ENCODE data around the gene SLC28A2.

SLC28A2 gene

GRCh38 chr15:45262906-45263461, 10.9 kb downstream of the SLC28A2 start:
- DNase-seq (ENCODE audit: extremely low read depth, low read depth), result no peak
- H3K4me3 ChIP-seq (replicated peaks; ENCODE audit: low read depth, low read length), result no peak overlapping the region

GRCh38 chr15:45263854-45264253, 11.8 kb downstream of the SLC28A2 start:
- H3K4me3 ChIP-seq (replicated peaks; ENCODE audit: low read depth, low read length), result no peak overlapping the region
- TF ChIP-seq CTCF (IDR thresholded peaks at IDR 0.05; ENCODE audit: low read depth, low read length, missing control alignments), result no peak
- DNase-seq (ENCODE audit: extremely low read depth, low read depth), result no peak

More at GRCh38 chr15:45262906-45263461, 10.9 kb downstream of the SLC28A2 start:
- TF ChIP-seq CTCF (IDR thresholded peaks at IDR 0.05; ENCODE audit: low read depth, low read length, missing control alignments), result no peak

GRCh38 chr15:45265506-45265905, 13.5 kb downstream of the SLC28A2 start:
- DNase-seq (ENCODE audit: extremely low read depth, low read depth), result no peak
- TF ChIP-seq CTCF (IDR thresholded peaks at IDR 0.05; ENCODE audit: low read depth, low read length, missing control alignments), result no peak
- no peak overlapping the region for H3K4me3 ChIP-seq (replicated peaks; ENCODE audit: low read depth, low read length)

GRCh38 chr15:45268135-45268534, 16.1 kb downstream of the SLC28A2 start:
- H3K4me3 ChIP-seq (replicated peaks; ENCODE audit: low read depth, low read length), result no peak overlapping the region
- DNase-seq (ENCODE audit: extremely low read depth, low read depth), result no peak
- no peak for TF ChIP-seq CTCF (IDR thresholded peaks at IDR 0.05; ENCODE audit: low read depth, low read length, missing control alignments)

GRCh38 chr15:45274636-45275380, 22.8 kb downstream of the SLC28A2 start:
- H3K4me3 ChIP-seq (replicated peaks; ENCODE audit: low read depth, low read length), result no peak overlapping the region
- no peak for DNase-seq (ENCODE audit: extremely low read depth, low read depth)

GRCh38 chr15:45276831-45277230, 24.8 kb downstream of the SLC28A2 start:
- no peak overlapping the region for H3K4me3 ChIP-seq (replicated peaks; ENCODE audit: low read depth, low read length)
- no peak for TF ChIP-seq CTCF (IDR thresholded peaks at IDR 0.05; ENCODE audit: low read depth, low read length, missing control alignments)
- no peak for DNase-seq (ENCODE audit: extremely low read depth, low read depth)

More at GRCh38 chr15:45274636-45275380, 22.8 kb downstream of the SLC28A2 start:
- TF ChIP-seq CTCF (IDR thresholded peaks at IDR 0.05; ENCODE audit: low read depth, low read length, missing control alignments), result no peak

All from HFF-Myc (cell line).